IMR-90 (cell line): Measurements from ENCODE around the gene GPC5. TPM values are rescaled to one million over a fixed set of nuclear protein-coding genes. Genes with fewer than 3 reads are reported as not detected.

Experiments used
- ATAC-seq: fragments of 200-7000 bp; cut with Tn5 transposase; 2 replicates; pipeline ENCODE4 v1.9.1; 2020; ENCODE audit warnings: low read depth, mild to moderate bottlenecking, moderate library complexity
- BruUV-seq: library from RNA; stranded (reverse); fragments of 400-500 nt; replicated peaks from 2 replicates; lab custom pipeline; 2021; lab: Mats Ljungman, UMichigan
- CTCF ChIA-PET: fragments of 300-600 bp; formaldehyde crosslinking; extraction: SDS; loops from one replicate; lab custom pipeline; 2021; ENCODE audit warnings: antibody characterized with exemption; lab: Yijun Ruan, JAX
- POLR2A ChIA-PET: fragments of 300-600 bp; sonication (Branson Sonifier 250); formaldehyde crosslinking; loops from one replicate; lab custom pipeline; 2022; ENCODE audit warnings: antibody characterized with exemption; ENCODE audit not compliant: unreplicated experiment; lab: Charles Lee
- DNase-seq: peaks from one replicate; pipeline ENCODE4 v3.0.0; 2013
- H2AFZ ChIP-seq: replicated peaks from 2 replicates; pipeline ENCODE3; 2013; ENCODE audit warnings: low read length, mild to moderate bottlenecking; ENCODE audit not compliant: poor library complexity
- H2AK5ac ChIP-seq: 2 replicates; pipeline ENCODE4 v1.6.1; 2013; ENCODE audit warnings: low read depth, low read length, inconsistent platforms
- H2AK9ac ChIP-seq: replicated peaks from 2 replicates; pipeline ENCODE3; 2013; ENCODE audit warnings: mild to moderate bottlenecking, low read depth, low read length, moderate library complexity; ENCODE audit not compliant: poor library complexity
- H2BK120ac ChIP-seq: 2 replicates; pipeline ENCODE4 v1.6.1; 2013; ENCODE audit warnings: low read depth, low read length, inconsistent platforms
- H2BK15ac ChIP-seq: 3 replicates; pipeline ENCODE4 v1.6.1; 2013; ENCODE audit warnings: low read depth, low read length, inconsistent platforms
- H2BK20ac ChIP-seq: 2 replicates; pipeline ENCODE4 v1.6.1; 2013; ENCODE audit warnings: low read depth, mild to moderate bottlenecking, inconsistent platforms, low read length, moderate library complexity
- H2BK5ac ChIP-seq: 2 replicates; pipeline ENCODE4 v1.6.1; 2013; ENCODE audit warnings: mild to moderate bottlenecking, low read depth, low read length, inconsistent platforms; ENCODE audit not compliant: poor library complexity, severe bottlenecking
- H3K14ac ChIP-seq: replicated peaks from 2 replicates; pipeline ENCODE4 v1.6.1; 2013; ENCODE audit warnings: low read depth, low read length, inconsistent platforms
- H3K18ac ChIP-seq: 2 replicates; pipeline ENCODE4 v1.6.1; 2013; ENCODE audit warnings: low read depth, low read length, control low read depth
- H3K23ac ChIP-seq: 2 replicates; pipeline ENCODE4 v1.6.1; 2013; ENCODE audit warnings: low read depth, low read length, inconsistent platforms
- H3K27ac ChIP-seq: 2 replicates; pipeline ENCODE4 v1.5.1; 2013; ENCODE audit warnings: mild to moderate bottlenecking, control low read depth, low read length; ENCODE audit not compliant: insufficient read depth
- H3K27me3 ChIP-seq: 2 replicates; pipeline ENCODE4 v1.6.1; 2013; ENCODE audit warnings: low read length; ENCODE audit not compliant: control insufficient read depth, insufficient read depth
- H3K36me3 ChIP-seq: 2 replicates; pipeline ENCODE4 v1.6.1; 2013; ENCODE audit warnings: low read length, mixed read lengths; ENCODE audit not compliant: control insufficient read depth, insufficient read depth
- H3K4ac ChIP-seq: 2 replicates; pipeline ENCODE4 v1.6.1; 2013; ENCODE audit warnings: low read depth, low read length, inconsistent platforms
- H3K4me1 ChIP-seq: 2 replicates; pipeline ENCODE4 v1.6.1; 2013; ENCODE audit warnings: low read length, mixed read lengths; ENCODE audit not compliant: control insufficient read depth, insufficient read depth
- H3K4me2 ChIP-seq: 2 replicates; pipeline ENCODE4 v1.6.1; 2013; ENCODE audit warnings: low read depth, mild to moderate bottlenecking, control low read depth, low read length, moderate library complexity
- H3K4me3 ChIP-seq: 2 replicates; pipeline ENCODE4 v1.5.1; 2013; ENCODE audit warnings: low read depth, mild to moderate bottlenecking, control low read depth, low read length, moderate library complexity; ENCODE audit not compliant: insufficient read depth
- H3K56ac ChIP-seq: 2 replicates; pipeline ENCODE4 v1.6.1; 2013; ENCODE audit warnings: low read length, inconsistent platforms; ENCODE audit not compliant: insufficient read depth; ENCODE audit errors: extremely low read depth
- H3K79me1 ChIP-seq, 2 experiments: 2 replicates each; pipeline ENCODE4 v1.6.1; 2013; ENCODE audit warnings: low read length in 2 of 2, inconsistent platforms in 1 of 2, low read depth in 1 of 2
- H3K9ac ChIP-seq: 2 replicates; pipeline ENCODE4 v1.6.1; 2013; ENCODE audit warnings: low read depth, low read length, control low read depth
- H3K9me1 ChIP-seq: 2 replicates; pipeline ENCODE4 v1.6.1; 2013; ENCODE audit warnings: low read length, inconsistent platforms; ENCODE audit not compliant: insufficient read depth
- H3K9me3 ChIP-seq: 2 replicates; pipeline ENCODE4 v1.6.1; 2013; ENCODE audit warnings: low read length; ENCODE audit not compliant: control insufficient read depth, insufficient read depth
- H4K20me1 ChIP-seq: 2 replicates; pipeline ENCODE4 v1.6.1; 2013; ENCODE audit warnings: low read length, inconsistent platforms; ENCODE audit not compliant: insufficient read depth
- H4K5ac ChIP-seq: 2 replicates; pipeline ENCODE4 v1.6.1; 2013; ENCODE audit warnings: mild to moderate bottlenecking, low read depth, low read length, control low read depth
- H4K8ac ChIP-seq, 2 experiments: 2 replicates each; pipeline ENCODE4 v1.6.1; 2013; ENCODE audit warnings: low read depth in 2 of 2, low read length in 2 of 2, control low read depth in 1 of 2, inconsistent platforms in 1 of 2
- H4K91ac ChIP-seq: 2 replicates; pipeline ENCODE4 v1.6.1; 2013; ENCODE audit warnings: low read depth, low read length, inconsistent platforms; ENCODE audit not compliant: insufficient read depth
- BHLHE40 ChIP-seq: fragments of 150-350 bp; IDR thresholded peaks from 2 replicates; pipeline ENCODE4 v1.6.1; 2016; ENCODE audit warnings: mild to moderate bottlenecking, low read depth, low read length
- CEBPB ChIP-seq: IDR thresholded peaks from 2 replicates; pipeline ENCODE4 v1.6.1; 2012; ENCODE audit warnings: low read depth, low read length, improper control_type of control experiment
- CHD1 ChIP-seq: IDR thresholded peaks from 2 replicates; pipeline ENCODE4 v1.6.1; 2012; ENCODE audit warnings: low read depth, low read length, improper control_type of control experiment
- CTCF ChIP-seq: conservative IDR thresholded peaks from 2 replicates; pipeline ENCODE4 v1.5.1; 2012; ENCODE audit warnings: mild to moderate bottlenecking, low read depth, low read length, improper control_type of control experiment
- FOS ChIP-seq: fragments of 150-350 bp; IDR thresholded peaks from 2 replicates; pipeline ENCODE4 v1.6.1; 2016; ENCODE audit warnings: low read depth, low read length
- MAFK ChIP-seq: IDR thresholded peaks from 2 replicates; pipeline ENCODE4 v1.6.1; 2012; ENCODE audit warnings: low read depth, low read length, improper control_type of control experiment
- MAZ ChIP-seq: IDR thresholded peaks from 2 replicates; pipeline ENCODE4 v1.6.1; 2012; ENCODE audit warnings: low read depth, mild to moderate bottlenecking, low read length, improper control_type of control experiment, moderate library complexity, borderline replicate concordance
- MXI1 ChIP-seq: IDR thresholded peaks from 2 replicates; pipeline ENCODE4 v1.6.1; 2012; ENCODE audit warnings: low read depth, mild to moderate bottlenecking, low read length, moderate library complexity, borderline replicate concordance
- NFE2L2 ChIP-seq: fragments of 150-350 bp; IDR thresholded peaks from 2 replicates; pipeline ENCODE4 v1.6.1; 2016; ENCODE audit warnings: low read depth, mild to moderate bottlenecking, low read length
- RAD21 ChIP-seq: IDR thresholded peaks from 2 replicates; pipeline ENCODE4 v1.6.1; 2012; ENCODE audit warnings: low read length, improper control_type of control experiment
- SMC3 ChIP-seq: fragments of 150-350 bp; IDR thresholded peaks from 2 replicates; pipeline ENCODE4 v1.6.1; 2016; ENCODE audit warnings: low read depth, mild to moderate bottlenecking, antibody characterized with exemption, low read length, moderate library complexity
- dilution Hi-C: fragments of 300-500 bp; cut with HindIII; formaldehyde crosslinking; loops from one replicate; pipeline ENCODE4 v1.14.3; 2018; ENCODE audit warnings: low sequenced_read_pairs; ENCODE audit not compliant: unreplicated experiment
- in situ Hi-C: fragments of 300-500 bp; cut with MboI; formaldehyde crosslinking; loops from 3 replicates; pipeline ENCODE4 v1.14.3; 2019; ENCODE audit warnings: low sequenced_read_pairs, inconsistent platforms, mixed read lengths
- intact Hi-C: fragments of 100-400 bp; cut with micrococcal nuclease; formaldehyde crosslinking; loops from 2 replicates; pipeline ENCODE4 v1.10.0; 2022
- polyA plus RNA-seq, 3 experiments: library from polyadenylated mRNA; depleted of rRNA; stranded (reverse); fragments of >200 nt; gene quantifications; 2 replicates each; pipeline ENCODE4 v1.2.3, GENCODE V29; 2012; ENCODE audit warnings: low replicate concordance in 1 of 3
- total RNA-seq: library from RNA; depleted of rRNA; stranded (reverse); fragments of >200 nt; gene quantifications from 2 replicates; pipeline ENCODE4 v1.2.3, GENCODE V29; 2012
- TF ChIP-seq, protein P1 (sequence below): fragments of 150-350 bp; IDR thresholded peaks from 2 replicates; pipeline ENCODE4 v1.6.1; 2017; ENCODE audit warnings: mild to moderate bottlenecking, antibody characterized with exemption, low read length, low read depth

The GPC5 gene
- total and polyA plus RNA-seq, 2 of the 4 experiments (the other 2 are of a cell fraction) = 0.94 to 1.8 TPM

GRCh38 chr13:92745258-92745657 is 1346.8 kb downstream of the GPC5 start:
- ChIA-PET CTCF (no interaction called here), POLR2A (no interaction called here)
- H2BK15ac ChIP-seq = no peak overlapping the region
- H3K4me2 ChIP-seq = no peak overlapping the region
- H2AK5ac ChIP-seq = no peak overlapping the region
- no peak overlapping the region for H3K18ac ChIP-seq
- no peak overlapping the region for H3K9ac ChIP-seq
- no peak overlapping the region for H3K4ac ChIP-seq
- ATAC-seq = no peak
- H3K56ac ChIP-seq = no peak overlapping the region
- H2BK120ac ChIP-seq = no peak overlapping the region
- H3K9me3 ChIP-seq = no peaks in the 10 kb centered on the region
- TF ChIP-seq CEBPB (no peak), MXI1 (no peak), CTCF (no peak), RAD21 (no peak), FOS (no peak), MAFK (no peak), SMC3 (no peak), CHD1 (no peak), BHLHE40 (no peak), NFE2L2 (no peak), MAZ (no peak)
- TF ChIP-seq, protein P1, sequence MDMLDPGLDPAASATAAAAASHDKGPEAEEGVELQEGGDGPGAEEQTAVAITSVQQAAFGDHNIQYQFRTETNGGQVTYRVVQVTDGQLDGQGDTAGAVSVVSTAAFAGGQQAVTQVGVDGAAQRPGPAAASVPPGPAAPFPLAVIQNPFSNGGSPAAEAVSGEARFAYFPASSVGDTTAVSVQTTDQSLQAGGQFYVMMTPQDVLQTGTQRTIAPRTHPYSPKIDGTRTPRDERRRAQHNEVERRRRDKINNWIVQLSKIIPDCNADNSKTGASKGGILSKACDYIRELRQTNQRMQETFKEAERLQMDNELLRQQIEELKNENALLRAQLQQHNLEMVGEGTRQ = no peak
- no peaks in the 10 kb centered on the region for H3K4me1 ChIP-seq
- no peak overlapping the region for H4K8ac ChIP-seq
- no TSS peak for BruUV-seq
- no peaks in the 10 kb centered on the region for H3K79me1 ChIP-seq
- H4K20me1 ChIP-seq = no peaks in the 10 kb centered on the region
- H3K14ac ChIP-seq = no peak overlapping the region
- no peak for DNase-seq
- H3K9me1 ChIP-seq = no peaks in the 10 kb centered on the region
- dilution Hi-C loops = no loop called here
- H2AK9ac ChIP-seq = no peak overlapping the region
- H3K27ac ChIP-seq = no peak overlapping the region
- intact Hi-C loops = no loop called here
- H3K23ac ChIP-seq = no peak overlapping the region
- H2BK5ac ChIP-seq = no peak overlapping the region
- no peaks in the 10 kb centered on the region for H3K27me3 ChIP-seq
- no peaks in the 10 kb centered on the region for H3K36me3 ChIP-seq
- no peak overlapping the region for H3K4me3 ChIP-seq
- no peak overlapping the region for H4K5ac ChIP-seq
- in situ Hi-C loops = no loop called here
- H2AFZ ChIP-seq = no peak overlapping the region
- H4K91ac ChIP-seq = no peak overlapping the region
- H2BK20ac ChIP-seq = no peak overlapping the region
